ENCODE measurements around the gene PFN3. TPM values are rescaled to one million over a fixed set of nuclear protein-coding genes. Genes with fewer than 3 reads are reported as not detected.

The PFN3 gene
- total and polyA plus RNA-seq, 2 of the 13 experiments (the other 11 are each of a cell fraction or from before 2014, with no cell fraction given) = not detected

DNA sequence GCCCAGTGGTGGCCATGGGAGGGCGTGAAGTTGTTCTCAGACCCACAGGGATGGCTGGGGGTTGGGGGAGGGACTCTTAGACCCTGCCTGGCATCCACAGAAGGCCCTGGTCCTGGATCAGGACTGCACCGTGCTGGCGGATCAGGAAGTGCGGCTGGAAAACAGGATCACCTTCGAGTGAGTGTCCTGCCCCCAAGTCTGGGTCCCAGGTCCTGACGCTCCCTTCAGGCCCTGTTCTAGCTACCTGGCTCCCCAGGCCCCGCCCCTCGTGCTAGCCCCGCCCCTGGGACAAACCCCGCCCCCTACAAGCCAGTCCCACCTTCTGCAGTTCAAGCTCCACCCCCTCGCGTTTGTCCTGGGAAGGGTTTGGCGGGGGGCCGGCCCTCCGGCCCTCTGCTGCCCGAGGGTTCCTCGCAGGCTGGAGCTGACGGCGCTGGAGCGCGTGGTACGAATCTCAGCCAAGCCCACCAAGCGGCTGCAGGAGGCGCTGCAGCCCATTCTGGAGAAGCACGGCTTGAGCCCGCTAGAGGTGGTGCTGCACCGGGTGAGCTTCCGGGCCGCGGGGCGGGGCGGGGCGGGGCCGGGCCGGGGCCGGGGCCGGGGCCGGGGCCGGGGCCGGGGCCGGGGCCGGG is 29.9 kb downstream of the PFN3 start (continued):
- TF ChIP-seq THRA (CRISPR knock-in tag; IDR thresholded peaks at IDR 0.05; ENCODE audit: borderline replicate concordance) (peak; percentile 63), TBL1XR1 (IDR thresholded peaks at IDR 0.05; ENCODE audit: borderline replicate concordance, low read length, partially characterized antibody) (no peak), ZC3H4 (CRISPR knock-in tag; IDR thresholded peaks at IDR 0.05; ENCODE audit: borderline replicate concordance) (no peak), ZNF556 (CRISPR knock-in tag; IDR thresholded peaks at IDR 0.05; ENCODE audit: borderline replicate concordance) (no peak), ELF3 (CRISPR knock-in tag; IDR thresholded peaks at IDR 0.05) (peak; percentile 61), TARDBP (CRISPR knock-in tag; IDR thresholded peaks at IDR 0.05) (0 out of 2 replicates have a peak, but pooled peaks have one; percentile 37), MIXL1 (CRISPR knock-in tag; IDR thresholded peaks at IDR 0.05) (peak; percentile 56; the same call in 1 of the 2 replicates), ZNF607 (CRISPR knock-in tag; IDR thresholded peaks at IDR 0.05; ENCODE audit: borderline replicate concordance) (0 out of 2 replicates have a peak, but pooled peaks have one; percentile 17), POGK (CRISPR knock-in tag; conservative IDR thresholded peaks at IDR 0.05) (peak; percentile 83; the same call in 1 of the 2 replicates), ARHGAP35 (CRISPR knock-in tag; IDR thresholded peaks at IDR 0.05; ENCODE audit: borderline replicate concordance) (0 out of 2 replicates have a peak, but pooled peaks have one; percentile 24), ZFP1 (CRISPR knock-in tag; IDR thresholded peaks at IDR 0.05) (no peak), SOX13 (IDR thresholded peaks at IDR 0.05) (no peak), SOX13 (CRISPR knock-in tag; conservative IDR thresholded peaks at IDR 0.05 in 1 of 2, IDR thresholded peaks at IDR 0.05 in 1 of 2) (no peak; a peak in 1 of 4 replicates), BATF2 (CRISPR knock-in tag; IDR thresholded peaks at IDR 0.05) (0 out of 2 replicates have a peak, but pooled peaks have one; percentile 65), ZBTB3 (CRISPR knock-in tag; IDR thresholded peaks at IDR 0.05; ENCODE audit: borderline replicate concordance, low read depth) (no peak), ZNF547 (CRISPR knock-in tag; IDR thresholded peaks at IDR 0.05) (no peak), RARG (CRISPR knock-in tag; IDR thresholded peaks at IDR 0.05; ENCODE audit: low read depth) (no peak), LCORL (IDR thresholded peaks at IDR 0.05) (no peak), LCORL (CRISPR knock-in tag; IDR thresholded peaks at IDR 0.05) (peak; percentile 90)
- TF ChIP-seq, protein P1, sequence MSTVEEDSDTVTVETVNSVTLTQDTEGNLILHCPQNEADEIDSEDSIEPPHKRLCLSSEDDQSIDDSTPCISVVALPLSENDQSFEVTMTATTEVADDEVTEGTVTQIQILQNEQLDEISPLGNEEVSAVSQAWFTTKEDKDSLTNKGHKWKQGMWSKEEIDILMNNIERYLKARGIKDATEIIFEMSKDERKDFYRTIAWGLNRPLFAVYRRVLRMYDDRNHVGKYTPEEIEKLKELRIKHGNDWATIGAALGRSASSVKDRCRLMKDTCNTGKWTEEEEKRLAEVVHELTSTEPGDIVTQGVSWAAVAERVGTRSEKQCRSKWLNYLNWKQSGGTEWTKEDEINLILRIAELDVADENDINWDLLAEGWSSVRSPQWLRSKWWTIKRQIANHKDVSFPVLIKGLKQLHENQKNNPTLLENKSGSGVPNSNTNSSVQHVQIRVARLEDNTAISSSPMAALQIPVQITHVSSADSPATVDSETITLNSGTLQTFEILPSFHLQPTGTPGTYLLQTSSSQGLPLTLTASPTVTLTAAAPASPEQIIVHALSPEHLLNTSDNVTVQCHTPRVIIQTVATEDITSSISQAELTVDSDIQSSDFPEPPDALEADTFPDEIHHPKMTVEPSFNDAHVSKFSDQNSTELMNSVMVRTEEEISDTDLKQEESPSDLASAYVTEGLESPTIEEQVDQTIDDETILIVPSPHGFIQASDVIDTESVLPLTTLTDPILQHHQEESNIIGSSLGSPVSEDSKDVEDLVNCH (CRISPR knock-in tag; IDR thresholded peaks at IDR 0.05) = no peak
- TF ChIP-seq, protein P2, sequence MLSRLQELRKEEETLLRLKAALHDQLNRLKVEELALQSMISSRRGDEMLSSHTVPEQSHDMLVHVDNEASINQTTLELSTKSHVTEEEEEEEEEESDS (CRISPR knock-in tag; IDR thresholded peaks at IDR 0.05; ENCODE audit: borderline replicate concordance) = 0 out of 2 replicates have a peak, but pooled peaks have one; percentile 59
- TF ChIP-seq, protein P3, sequence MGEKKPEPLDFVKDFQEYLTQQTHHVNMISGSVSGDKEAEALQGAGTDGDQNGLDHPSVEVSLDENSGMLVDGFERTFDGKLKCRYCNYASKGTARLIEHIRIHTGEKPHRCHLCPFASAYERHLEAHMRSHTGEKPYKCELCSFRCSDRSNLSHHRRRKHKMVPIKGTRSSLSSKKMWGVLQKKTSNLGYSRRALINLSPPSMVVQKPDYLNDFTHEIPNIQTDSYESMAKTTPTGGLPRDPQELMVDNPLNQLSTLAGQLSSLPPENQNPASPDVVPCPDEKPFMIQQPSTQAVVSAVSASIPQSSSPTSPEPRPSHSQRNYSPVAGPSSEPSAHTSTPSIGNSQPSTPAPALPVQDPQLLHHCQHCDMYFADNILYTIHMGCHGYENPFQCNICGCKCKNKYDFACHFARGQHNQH (CRISPR knock-in tag; IDR thresholded peaks at IDR 0.05) = peak; percentile 61; the same call in 1 of the 2 replicates

Data from HepG2 (cell line).